Measurements from ENCODE around the gene GGT6. TPM values are rescaled to one million over a fixed set of nuclear protein-coding genes. Genes with fewer than 3 reads are reported as not detected.

GGT6 gene
- total RNA-seq, 1 donor from 2014 or later = not detected

- TF ChIP-seq CTCF (IDR thresholded peaks at IDR 0.05) = no peak
- H3K4me3 ChIP-seq = peak overlapping the region; percentile 71 to 86
- DNase-seq (ENCODE audit: low spot score in 2 of 2) = no peak
- peak overlapping the region; percentile 76 to 85 for H3K27ac ChIP-seq
- no peaks in the 10 kb centered on the region for H3K27me3 ChIP-seq
- H3K36me3 ChIP-seq = peaks cover 29 to 43% of the 10 kb centered on the region in 2 donors
- H3K9me3 ChIP-seq = no peaks in the 10 kb centered on the region
- intact Hi-C loops (cut with DNase I) = loop anchor here (2.0 to 10.0 kb wide), 3 partner anchors 44 to 830 kb away; partner anchors contain the start of gene HASPIN
- H3K4me1 ChIP-seq = peaks cover 8 to 12% of the 10 kb centered on the region in 2 donors
Measured at GRCh38 chr17:4554441-4554996, 5.9 kb downstream of the GGT6 start.

DNA sequence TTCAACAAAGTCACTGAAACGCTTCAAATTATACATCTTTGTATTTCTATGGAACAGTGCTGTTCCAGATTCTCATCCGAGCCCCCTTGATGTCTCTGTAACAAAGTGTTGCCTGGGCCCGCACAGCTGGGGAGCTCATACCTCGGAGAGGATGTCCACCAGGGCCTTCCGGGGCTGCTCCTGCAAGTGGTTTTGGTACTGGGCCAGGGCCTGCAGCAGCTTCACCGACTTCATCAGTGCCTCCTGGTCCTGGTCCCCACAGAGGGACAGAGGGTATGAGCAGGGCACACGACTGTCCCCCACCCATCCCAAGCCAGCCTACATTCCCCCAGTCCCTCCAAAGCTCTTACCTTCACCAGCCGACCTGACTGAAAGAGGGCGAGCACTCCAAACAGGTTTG is 6.7 kb downstream of the GGT6 start:
- Histone ChIP-seq H3K4me3 (peak overlapping the region in 1 of 2 donors; percentile 86), H3K4me1 (peaks cover 8 to 12% of the 10 kb centered on the region in 2 donors), H3K27ac (no peak overlapping the region), H3K36me3 (peaks cover 38 to 52% of the 10 kb centered on the region in 2 donors), H3K27me3 (no peaks in the 10 kb centered on the region), H3K9me3 (no peaks in the 10 kb centered on the region)
- no peak for TF ChIP-seq CTCF (IDR thresholded peaks at IDR 0.05)
- DNase-seq (ENCODE audit: low spot score in 2 of 2) = no peak
- intact Hi-C loops (cut with DNase I) = loop anchor here (2.0 to 10.0 kb wide), 3 partner anchors 43 to 829 kb away; partner anchors contain the start of gene HASPIN

DNA sequence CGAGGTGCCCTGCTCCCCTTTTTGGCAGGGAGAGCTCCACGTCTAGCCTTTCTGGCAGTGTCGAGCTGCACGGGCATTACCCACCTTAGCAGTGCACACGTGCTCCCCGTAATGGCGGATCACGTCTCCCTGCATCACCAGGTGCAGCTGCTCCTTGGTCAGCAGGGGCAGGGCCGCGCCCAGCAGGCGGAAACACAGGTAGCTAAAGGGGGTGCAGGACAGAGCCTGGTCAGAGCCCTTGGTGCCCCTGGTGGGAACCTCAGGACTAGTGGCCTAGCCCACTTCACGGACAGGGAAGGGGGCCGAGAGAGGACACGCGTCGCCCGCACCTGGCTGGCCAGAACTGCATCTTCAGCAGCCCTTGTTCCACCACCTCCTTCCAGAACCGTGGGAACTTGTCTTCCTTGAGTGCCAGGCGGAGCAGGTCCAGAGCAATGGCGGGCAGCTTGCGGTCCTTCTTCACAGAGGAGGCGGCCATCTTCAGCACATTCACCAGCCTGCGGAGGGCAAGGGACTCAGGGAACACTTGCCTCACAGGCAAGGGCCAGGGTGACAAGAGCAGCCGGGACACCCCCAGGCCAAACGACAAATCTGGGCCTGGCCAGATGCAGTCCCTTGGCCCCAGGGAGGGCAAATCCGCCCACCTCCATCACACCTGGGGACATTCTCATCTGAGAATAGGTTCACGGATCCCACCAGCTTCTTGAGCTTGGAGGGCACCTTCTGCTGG is 8.4 kb downstream of the GGT6 start:
- intact Hi-C loops (cut with DNase I) = loop anchor here (10.0 kb wide), 2 partner anchors 347 to 827 kb away; partner anchors contain the start of gene HASPIN
- H3K36me3 ChIP-seq = peaks cover 52 to 69% of the 10 kb centered on the region in 2 donors
- H3K4me3 ChIP-seq = no peak overlapping the region
- DNase-seq (ENCODE audit: low spot score in 2 of 2) = no peak
- H3K27ac ChIP-seq = no peak overlapping the region
- H3K9me3 ChIP-seq = no peaks in the 10 kb centered on the region
- H3K27me3 ChIP-seq = no peaks in the 10 kb centered on the region
- TF ChIP-seq CTCF (IDR thresholded peaks at IDR 0.05) = no peak
- H3K4me1 ChIP-seq = peaks cover 8 to 12% of the 10 kb centered on the region in 2 donors

DNA sequence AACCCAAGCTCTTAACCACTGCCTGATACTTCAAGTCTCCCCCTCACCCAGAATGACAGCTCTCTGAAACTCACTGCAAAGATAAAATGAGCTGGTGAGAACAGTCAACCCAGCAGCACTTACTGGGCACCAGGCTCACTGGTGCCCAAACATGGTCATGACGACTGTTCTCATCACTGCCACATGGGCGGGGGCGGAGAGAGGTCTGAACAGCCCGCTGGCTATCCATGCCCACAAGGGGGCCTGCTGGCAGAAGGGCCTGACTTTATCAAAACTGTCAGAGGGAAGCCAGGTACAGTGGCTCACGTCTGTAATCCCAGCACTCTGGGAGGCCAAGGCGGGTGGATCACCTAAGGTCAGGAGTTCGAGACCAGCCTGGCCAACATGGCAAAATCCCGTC is 9.2 kb downstream of the GGT6 start:
- intact Hi-C loops (cut with DNase I) = loop anchor here (10.0 kb wide), 2 partner anchors 346 to 826 kb away; partner anchors contain the start of gene HASPIN
- Histone ChIP-seq H3K27ac (no peak overlapping the region), H3K27me3 (no peaks in the 10 kb centered on the region), H3K9me3 (no peaks in the 10 kb centered on the region), H3K4me3 (no peak overlapping the region), H3K36me3 (peaks cover 58 to 75% of the 10 kb centered on the region in 2 donors), H3K4me1 (peaks cover 8 to 11% of the 10 kb centered on the region in 2 donors)
- TF ChIP-seq CTCF (IDR thresholded peaks at IDR 0.05) = no peak
- DNase-seq (ENCODE audit: low spot score in 2 of 2) = no peak

DNA sequence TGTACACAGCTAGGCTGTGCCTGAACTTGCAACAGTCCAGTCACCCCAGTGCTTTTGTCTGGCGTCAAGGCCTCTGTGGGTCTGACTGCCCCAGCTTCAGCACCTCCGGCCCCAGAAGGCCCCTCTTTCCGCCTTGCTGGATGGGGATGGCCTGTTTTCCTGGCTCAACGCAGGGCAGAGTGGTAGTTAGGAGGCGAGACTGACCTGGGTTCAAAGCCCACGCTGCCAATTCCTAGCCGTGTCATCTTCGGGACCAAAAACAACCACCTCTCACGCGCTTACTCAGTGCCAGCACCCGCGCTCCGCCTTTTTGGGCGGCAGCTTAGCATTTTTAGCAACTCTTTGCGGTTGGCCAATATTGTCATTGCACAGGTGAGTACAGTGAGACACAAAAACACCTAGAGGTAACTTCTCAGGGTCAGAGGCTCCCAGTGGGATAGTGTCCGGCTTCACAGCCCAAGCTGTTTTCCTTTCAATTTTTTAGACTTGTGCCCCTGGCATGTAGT is 9.8 kb downstream of the GGT6 start:
- Histone ChIP-seq H3K4me1 (peaks cover 7 to 8% of the 10 kb centered on the region in 2 donors), H3K9me3 (no peaks in the 10 kb centered on the region), H3K4me3 (no peak overlapping the region), H3K27ac (no peak overlapping the region), H3K27me3 (no peaks in the 10 kb centered on the region), H3K36me3 (peaks cover 58 to 81% of the 10 kb centered on the region in 2 donors)
- no peak for DNase-seq (ENCODE audit: low spot score in 2 of 2)
- TF ChIP-seq CTCF (IDR thresholded peaks at IDR 0.05) = no peak
- intact Hi-C loops (cut with DNase I) = loop anchor here (10.0 kb wide), 2 partner anchors 346 to 826 kb away; partner anchors contain the start of gene HASPIN

Measured in ascending aorta (tissue), 2 donors.